Measurements from ENCODE around the gene CNKSR3.

CNKSR3 gene

DNA sequence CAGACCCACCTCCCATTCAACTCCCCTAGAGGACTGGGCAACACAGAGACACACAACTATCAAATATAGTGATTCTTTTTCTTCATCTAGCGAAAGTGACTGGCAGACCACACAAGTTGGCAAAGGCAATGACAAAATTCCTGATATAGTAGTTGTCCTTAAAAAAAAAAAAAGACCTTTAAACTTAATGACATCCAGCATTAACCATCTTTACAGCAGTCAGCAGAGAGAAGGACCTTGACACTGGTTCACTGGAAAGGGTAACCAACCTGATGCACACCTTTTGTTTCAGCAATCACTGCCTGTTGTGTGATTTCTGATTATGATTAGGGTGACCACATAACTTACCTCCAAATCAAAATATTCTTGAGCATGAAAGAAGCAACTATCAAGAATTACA is 1.7 kb upstream of the CNKSR3 start:
- TF ChIP-seq TAF1 (IDR thresholded peaks at IDR 0.05; ENCODE audit: borderline replicate concordance, insufficient read depth, low read length) (no peak), SIN3A (IDR thresholded peaks at IDR 0.05; ENCODE audit: borderline replicate concordance, insufficient read depth, low read length) (no peak), POLR2AphosphoS5 (IDR thresholded peaks at IDR 0.05; ENCODE audit: low read depth, low read length) (no peak), FOXP2 (optimal IDR thresholded peaks at IDR 0.05; ENCODE audit: borderline replicate concordance, extremely low read depth, extremely low read length, insufficient read depth) (no peak)
- TF ChIP-seq, protein P1, sequence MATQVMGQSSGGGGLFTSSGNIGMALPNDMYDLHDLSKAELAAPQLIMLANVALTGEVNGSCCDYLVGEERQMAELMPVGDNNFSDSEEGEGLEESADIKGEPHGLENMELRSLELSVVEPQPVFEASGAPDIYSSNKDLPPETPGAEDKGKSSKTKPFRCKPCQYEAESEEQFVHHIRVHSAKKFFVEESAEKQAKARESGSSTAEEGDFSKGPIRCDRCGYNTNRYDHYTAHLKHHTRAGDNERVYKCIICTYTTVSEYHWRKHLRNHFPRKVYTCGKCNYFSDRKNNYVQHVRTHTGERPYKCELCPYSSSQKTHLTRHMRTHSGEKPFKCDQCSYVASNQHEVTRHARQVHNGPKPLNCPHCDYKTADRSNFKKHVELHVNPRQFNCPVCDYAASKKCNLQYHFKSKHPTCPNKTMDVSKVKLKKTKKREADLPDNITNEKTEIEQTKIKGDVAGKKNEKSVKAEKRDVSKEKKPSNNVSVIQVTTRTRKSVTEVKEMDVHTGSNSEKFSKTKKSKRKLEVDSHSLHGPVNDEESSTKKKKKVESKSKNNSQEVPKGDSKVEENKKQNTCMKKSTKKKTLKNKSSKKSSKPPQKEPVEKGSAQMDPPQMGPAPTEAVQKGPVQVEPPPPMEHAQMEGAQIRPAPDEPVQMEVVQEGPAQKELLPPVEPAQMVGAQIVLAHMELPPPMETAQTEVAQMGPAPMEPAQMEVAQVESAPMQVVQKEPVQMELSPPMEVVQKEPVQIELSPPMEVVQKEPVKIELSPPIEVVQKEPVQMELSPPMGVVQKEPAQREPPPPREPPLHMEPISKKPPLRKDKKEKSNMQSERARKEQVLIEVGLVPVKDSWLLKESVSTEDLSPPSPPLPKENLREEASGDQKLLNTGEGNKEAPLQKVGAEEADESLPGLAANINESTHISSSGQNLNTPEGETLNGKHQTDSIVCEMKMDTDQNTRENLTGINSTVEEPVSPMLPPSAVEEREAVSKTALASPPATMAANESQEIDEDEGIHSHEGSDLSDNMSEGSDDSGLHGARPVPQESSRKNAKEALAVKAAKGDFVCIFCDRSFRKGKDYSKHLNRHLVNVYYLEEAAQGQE (IDR thresholded peaks at IDR 0.05; ENCODE audit: insufficient read depth in 1 of 2, low read depth in 2 of 2, low read length in 2 of 2) = no peak

DNA sequence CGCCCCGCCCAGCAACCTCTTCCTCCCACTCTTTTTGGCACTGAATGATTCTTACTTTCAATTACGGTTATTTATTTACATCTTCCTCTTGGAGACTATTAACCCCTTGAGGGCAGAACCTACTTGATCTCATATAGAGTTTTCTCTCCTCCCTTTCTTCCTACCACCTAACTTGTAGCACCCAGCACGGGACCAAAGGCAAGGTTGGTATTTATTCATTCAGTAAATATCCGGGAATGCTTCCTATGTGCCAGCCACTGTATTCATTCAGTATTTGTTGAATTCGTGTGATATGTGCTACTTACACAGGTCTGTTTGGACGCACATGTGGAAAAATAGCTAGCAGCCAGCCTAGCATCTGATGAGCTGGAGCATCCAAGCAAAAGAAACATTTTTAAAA is 1.3 kb upstream of the CNKSR3 start:
- TF ChIP-seq TAF1 (IDR thresholded peaks at IDR 0.05; ENCODE audit: borderline replicate concordance, insufficient read depth, low read length) = no peak
- TF ChIP-seq SIN3A (IDR thresholded peaks at IDR 0.05; ENCODE audit: borderline replicate concordance, insufficient read depth, low read length) = no peak
- no peak for TF ChIP-seq POLR2AphosphoS5 (IDR thresholded peaks at IDR 0.05; ENCODE audit: low read depth, low read length)
- no peak for TF ChIP-seq FOXP2 (optimal IDR thresholded peaks at IDR 0.05; ENCODE audit: borderline replicate concordance, extremely low read depth, extremely low read length, insufficient read depth)
- TF ChIP-seq, protein P1 (IDR thresholded peaks at IDR 0.05; ENCODE audit: insufficient read depth in 1 of 2, low read depth in 2 of 2, low read length in 2 of 2) = no peak

DNA sequence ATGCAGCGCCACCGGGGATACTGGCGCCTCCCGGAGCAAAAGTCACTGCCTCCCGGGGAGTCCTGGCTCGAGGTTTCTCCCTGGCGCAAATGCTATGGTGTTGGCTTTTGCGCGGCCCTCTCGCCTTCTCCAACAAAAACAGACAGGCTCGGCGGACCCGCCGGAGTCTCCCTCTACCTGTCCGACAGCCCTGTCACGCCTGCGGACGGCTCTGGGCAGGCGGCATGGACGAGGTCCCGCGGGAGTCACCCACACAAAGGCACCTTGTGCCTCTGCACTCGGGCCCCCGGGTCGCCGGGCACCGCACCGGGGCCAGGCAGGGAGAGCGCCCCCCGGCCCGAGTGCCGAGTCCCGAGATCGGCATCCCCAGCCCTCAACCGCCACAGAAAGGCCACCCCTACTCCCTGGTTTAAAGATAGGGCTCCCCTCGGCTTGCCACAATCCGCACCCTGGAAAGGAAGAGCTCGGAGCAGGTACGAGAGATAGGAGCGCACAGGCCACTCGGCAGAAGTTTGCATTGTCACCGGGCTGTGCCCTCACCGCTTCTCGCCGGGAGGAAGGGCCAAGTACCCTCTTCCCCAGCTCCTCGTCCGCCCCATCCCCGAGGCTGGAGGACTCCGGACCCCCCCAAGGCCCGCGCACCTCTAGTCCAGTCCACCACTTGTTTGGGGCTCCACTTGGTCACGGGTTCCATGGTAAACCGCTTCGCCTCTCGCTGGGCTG is 903 bp downstream of the CNKSR3 start:
- TF ChIP-seq, protein P1 (IDR thresholded peaks at IDR 0.05; ENCODE audit: insufficient read depth in 1 of 2, low read depth in 2 of 2, low read length in 2 of 2) = no peak
- TF ChIP-seq POLR2AphosphoS5 (IDR thresholded peaks at IDR 0.05; ENCODE audit: low read depth, low read length) (no peak), TAF1 (IDR thresholded peaks at IDR 0.05; ENCODE audit: borderline replicate concordance, insufficient read depth, low read length) (no peak), SIN3A (IDR thresholded peaks at IDR 0.05; ENCODE audit: borderline replicate concordance, insufficient read depth, low read length) (no peak), FOXP2 (optimal IDR thresholded peaks at IDR 0.05; ENCODE audit: borderline replicate concordance, extremely low read depth, extremely low read length, insufficient read depth) (no peak)

DNA sequence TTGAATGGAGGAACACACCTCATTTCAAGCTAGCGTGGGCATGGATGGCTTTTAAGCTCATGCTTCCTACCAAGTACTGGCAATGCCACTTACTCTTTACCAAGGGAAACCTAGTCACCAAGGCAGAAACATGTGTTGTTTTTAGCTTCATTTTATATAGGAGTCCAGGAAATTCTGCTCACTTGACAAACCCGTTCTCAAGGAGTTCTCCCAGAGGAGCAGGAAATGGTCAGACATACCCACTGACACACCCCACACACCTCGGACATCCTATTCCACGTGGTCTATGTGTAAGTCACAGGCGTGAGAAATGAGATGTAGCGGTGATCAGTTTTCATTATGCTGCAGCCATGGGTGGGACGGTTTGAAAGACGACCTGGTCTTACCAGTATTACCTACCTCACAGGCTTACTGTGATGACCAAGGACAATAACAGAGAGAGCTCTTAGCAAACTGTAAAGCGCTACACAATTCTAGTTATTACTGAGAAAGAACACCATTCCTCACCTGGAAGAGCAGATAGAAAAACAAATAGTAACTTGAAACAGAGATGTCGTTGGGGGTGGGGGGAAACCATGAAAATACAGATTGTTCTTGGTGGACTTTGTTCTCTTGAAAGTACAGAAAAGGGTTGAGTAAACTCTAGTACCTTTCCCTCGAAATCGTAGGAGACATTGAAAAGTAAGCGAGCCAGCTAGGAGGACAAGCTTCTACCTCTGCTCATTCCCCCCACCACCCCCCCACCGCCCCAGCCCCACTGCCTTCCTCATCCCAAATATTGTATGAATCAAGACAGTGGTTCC is 1.7 kb downstream of the CNKSR3 start:
- TF ChIP-seq, protein P1 (IDR thresholded peaks at IDR 0.05; ENCODE audit: insufficient read depth in 1 of 2, low read depth in 2 of 2, low read length in 2 of 2) = no peak
- TF ChIP-seq POLR2AphosphoS5 (IDR thresholded peaks at IDR 0.05; ENCODE audit: low read depth, low read length) (no peak), SIN3A (IDR thresholded peaks at IDR 0.05; ENCODE audit: borderline replicate concordance, insufficient read depth, low read length) (no peak; the same call in 1 of the 2 replicates), FOXP2 (optimal IDR thresholded peaks at IDR 0.05; ENCODE audit: borderline replicate concordance, extremely low read depth, extremely low read length, insufficient read depth) (no peak), TAF1 (IDR thresholded peaks at IDR 0.05; ENCODE audit: borderline replicate concordance, insufficient read depth, low read length) (no peak)

Measured in PFSK-1 (cell line).